GM21786 (cell line): ENCODE results near the gene PPP2R2C.

Source experiments
- ATAC-seq: cut with Tn5 transposase; IDR thresholded peaks from one replicate; pipeline ENCODE4 v1.9.1; 2021; ENCODE audit not compliant: unreplicated experiment

PPP2R2C gene

GRCh38 chr4:6472387-6473263 is at the start of gene PPP2R2C:
Gene PPP2R2C (minus strand): TSS chr4:6472614. CDS start chr4:6472229, 385 bp downstream.
- no peak for ATAC-seq

GRCh38 chr4:6520978-6521377 is 48.6 kb upstream of the PPP2R2C start:
- ATAC-seq: no peak

GRCh38 chr4:6520051-6520636 is 47.7 kb upstream of the PPP2R2C start:
- no peak for ATAC-seq

GRCh38 chr4:6517171-6517570 is 44.8 kb upstream of the PPP2R2C start:
- no peak for ATAC-seq

GRCh38 chr4:6516762-6517161 is 44.3 kb upstream of the PPP2R2C start:
- ATAC-seq: no peak

- no peak for ATAC-seq
Measured at GRCh38 chr4:6516281-6516680, 43.9 kb upstream of the PPP2R2C start.

GRCh38 chr4:6513678-6514077 is 41.3 kb upstream of the PPP2R2C start:
- no peak for ATAC-seq

- ATAC-seq: no peak
Measured at GRCh38 chr4:6509587-6509986, 37.2 kb upstream of the PPP2R2C start.

GRCh38 chr4:6507345-6507744 is 34.9 kb upstream of the PPP2R2C start:
- ATAC-seq: no peak

- ATAC-seq: no peak
Measured at GRCh38 chr4:6506616-6507140, 34.3 kb upstream of the PPP2R2C start.

GRCh38 chr4:6504900-6505496 is 32.6 kb upstream of the PPP2R2C start:
- ATAC-seq: no peak

GRCh38 chr4:6502747-6503465 is 30.5 kb upstream of the PPP2R2C start:
- no peak for ATAC-seq

- no peak for ATAC-seq
Measured at GRCh38 chr4:6502147-6502546, 29.7 kb upstream of the PPP2R2C start.

- no peak for ATAC-seq
Measured at GRCh38 chr4:6501171-6501570, 28.8 kb upstream of the PPP2R2C start.

GRCh38 chr4:6500481-6501140 is 28.2 kb upstream of the PPP2R2C start:
- no peak for ATAC-seq

GRCh38 chr4:6499238-6499600 is 26.8 kb upstream of the PPP2R2C start:
- no peak for ATAC-seq

GRCh38 chr4:6498511-6499237 is 26.3 kb upstream of the PPP2R2C start:
- no peak for ATAC-seq

- ATAC-seq: no peak
Measured at GRCh38 chr4:6497796-6498195, 25.4 kb upstream of the PPP2R2C start.

- no peak for ATAC-seq
Measured at GRCh38 chr4:6495736-6496135, 23.3 kb upstream of the PPP2R2C start.

- no peak for ATAC-seq
Measured at GRCh38 chr4:6495296-6495590, 22.8 kb upstream of the PPP2R2C start.
